Esophagus squamous epithelium (tissue), 4 donors: ENCODE data around the gene MYO16.

Experiments used
- CTCF ChIP-seq, 6 experiments: fragments of 450-650 bp in 4 of 6; fragments of 200-600 bp in 2 of 6; sonication (generic) in 2 of 6; IDR thresholded peaks; one replicate each; pipeline ENCODE4 v1.5.1; 2016 to 2019; ENCODE audit warnings: antibody characterized with exemption in 6 of 6, mild to moderate bottlenecking in 4 of 6, moderate library complexity in 4 of 6
- POLR2A ChIP-seq, 4 donors: fragments of 450-650 bp; IDR thresholded peaks; one replicate each; pipeline ENCODE4 v1.6.1; 2017; ENCODE audit warnings: antibody characterized with exemption in 4 of 4, mild to moderate bottlenecking in 4 of 4, moderate library complexity in 3 of 4

GRCh38 chr13:108780706-108781105 lies 151.3 kb downstream of the MYO16 start:
- TF ChIP-seq CTCF (IDR thresholded peaks at IDR 0.05) (no peak), POLR2A (IDR thresholded peaks at IDR 0.05) (no peak)
